Thoracic aorta (tissue), 2 donors: Measurements from ENCODE around the gene PRKCSH. TPM values are rescaled to one million over a fixed set of nuclear protein-coding genes. Genes with fewer than 3 reads are reported as not detected.
"Not testable (repeated sequence)": the region's sequence is repeated elsewhere in the genome, so short reads cannot be mapped to it uniquely, and the experiment has no call there.

ENCODE experiments used
- ATAC-seq: fragments of 150-250 bp; one replicate; pipeline ENCODE4 v1.8.0; 2017; ENCODE audit warnings: low read depth; ENCODE audit not compliant: insufficient number of reproducible peaks, low FRiP score
- DNase-seq: peaks from one replicate; pipeline ENCODE4 v3.0.0-alpha.2; 2020; ENCODE audit warnings: low spot score
- H3K27ac ChIP-seq, 2 donors: fragments of 200-600 bp; sonication (generic); 1 replicate in 1 of 2; 2 replicates in 1 of 2; pipeline ENCODE4 v1.5.1; 2016; ENCODE audit warnings: mild to moderate bottlenecking in 2 of 2, moderate library complexity in 2 of 2
- H3K27me3 ChIP-seq: fragments of 200-600 bp; sonication (generic); replicated peaks from 2 replicates; pipeline ENCODE4 v1.6.0; 2016; ENCODE audit warnings: mild to moderate bottlenecking; ENCODE audit not compliant: insufficient read depth
- H3K36me3 ChIP-seq: fragments of 200-600 bp; sonication (generic); one replicate; pipeline ENCODE4 v1.5.1; 2016
- H3K4me1 ChIP-seq, 2 donors: fragments of 200-600 bp; sonication (generic); 1 replicate in 1 of 2; 2 replicates in 1 of 2; pipeline versions ENCODE4 v1.5.1 to v1.6.0; 2016; ENCODE audit warnings: low read depth in 2 of 2, mild to moderate bottlenecking in 1 of 2; ENCODE audit not compliant: control insufficient read depth in 1 of 2
- H3K4me3 ChIP-seq: fragments of 200-600 bp; sonication (generic); 2 replicates; pipeline ENCODE4 v1.5.1; 2016; ENCODE audit warnings: mild to moderate bottlenecking
- H3K9me3 ChIP-seq: fragments of 200-600 bp; sonication (generic); 2 replicates; pipeline ENCODE4 v1.5.1; 2016
- total RNA-seq, 2 donors: library from RNA; depleted of rRNA; stranded (reverse); fragments of >200 nt; gene quantifications; one replicate each; pipeline versions ENCODE4 v1.1.0 to v1.2.3, GENCODE V29; 2016
- TF ChIP-seq, protein P1 (sequence below): fragments of 200-600 bp; sonication (generic); IDR thresholded peaks from one replicate; pipeline ENCODE4 v1.5.1; 2019; ENCODE audit warnings: antibody characterized with exemption

PRKCSH gene
- total RNA-seq, 2 donors from 2014 or later = 121 to 123 TPM

DNA sequence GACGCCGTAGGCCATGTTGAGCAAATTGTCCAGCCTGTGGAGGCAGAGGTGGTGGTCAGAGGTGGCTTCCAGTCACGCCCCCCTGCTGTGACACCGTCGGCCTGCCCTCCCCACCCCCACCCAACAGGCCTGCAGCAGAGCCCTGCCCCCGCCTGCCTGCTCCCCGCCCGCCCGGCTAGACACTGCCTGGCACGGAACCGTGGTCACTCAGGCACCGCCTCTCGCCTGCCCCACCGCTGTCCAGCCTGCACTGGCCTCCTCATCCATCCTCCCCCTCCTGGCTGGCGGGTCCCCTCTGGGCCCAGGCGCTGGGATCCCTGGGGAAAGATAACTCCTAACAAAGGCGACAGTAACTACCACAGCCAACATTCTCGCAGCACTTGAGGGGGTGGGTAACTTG is 21.7 kb downstream of the PRKCSH start:
- H3K4me3 ChIP-seq = no peak overlapping the region
- DNase-seq (no peak), ATAC-seq (no peak)
- no peak overlapping the region for H3K27ac ChIP-seq
- TF ChIP-seq, protein P1, sequence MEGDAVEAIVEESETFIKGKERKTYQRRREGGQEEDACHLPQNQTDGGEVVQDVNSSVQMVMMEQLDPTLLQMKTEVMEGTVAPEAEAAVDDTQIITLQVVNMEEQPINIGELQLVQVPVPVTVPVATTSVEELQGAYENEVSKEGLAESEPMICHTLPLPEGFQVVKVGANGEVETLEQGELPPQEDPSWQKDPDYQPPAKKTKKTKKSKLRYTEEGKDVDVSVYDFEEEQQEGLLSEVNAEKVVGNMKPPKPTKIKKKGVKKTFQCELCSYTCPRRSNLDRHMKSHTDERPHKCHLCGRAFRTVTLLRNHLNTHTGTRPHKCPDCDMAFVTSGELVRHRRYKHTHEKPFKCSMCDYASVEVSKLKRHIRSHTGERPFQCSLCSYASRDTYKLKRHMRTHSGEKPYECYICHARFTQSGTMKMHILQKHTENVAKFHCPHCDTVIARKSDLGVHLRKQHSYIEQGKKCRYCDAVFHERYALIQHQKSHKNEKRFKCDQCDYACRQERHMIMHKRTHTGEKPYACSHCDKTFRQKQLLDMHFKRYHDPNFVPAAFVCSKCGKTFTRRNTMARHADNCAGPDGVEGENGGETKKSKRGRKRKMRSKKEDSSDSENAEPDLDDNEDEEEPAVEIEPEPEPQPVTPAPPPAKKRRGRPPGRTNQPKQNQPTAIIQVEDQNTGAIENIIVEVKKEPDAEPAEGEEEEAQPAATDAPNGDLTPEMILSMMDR = no peak
- no peaks in the 10 kb centered on the region for H3K27me3 ChIP-seq
- H3K4me1 ChIP-seq = no peaks in the 10 kb centered on the region
- no peaks in the 10 kb centered on the region for H3K36me3 ChIP-seq
- no peaks in the 10 kb centered on the region for H3K9me3 ChIP-seq

DNA sequence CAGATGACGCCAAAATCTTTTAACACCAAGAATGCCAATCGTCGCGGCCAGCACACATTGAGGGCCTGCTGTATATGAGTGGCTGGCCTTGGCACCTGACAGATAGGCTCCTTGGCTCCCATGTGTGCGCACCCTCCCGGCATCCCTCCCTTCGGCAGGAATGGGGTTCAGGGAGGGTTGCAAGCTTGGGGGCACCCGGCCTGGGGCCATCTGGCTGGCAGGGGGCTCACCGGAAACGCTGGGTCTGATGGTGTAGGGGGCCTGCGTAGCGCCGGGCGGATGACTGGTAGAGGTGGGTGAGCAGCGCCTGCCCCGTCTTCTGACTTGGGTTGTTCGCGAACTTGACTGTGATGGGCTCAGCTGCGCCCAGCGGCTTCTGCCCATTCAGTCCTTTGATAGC is 22.4 kb downstream of the PRKCSH start:
- no peak for ATAC-seq
- H3K36me3 ChIP-seq = no peaks in the 10 kb centered on the region
- DNase-seq = no peak
- TF ChIP-seq, protein P1 = no peak
- H3K9me3 ChIP-seq = no peaks in the 10 kb centered on the region
- H3K4me3 ChIP-seq = no peak overlapping the region
- H3K27ac ChIP-seq = no peak overlapping the region
- no peaks in the 10 kb centered on the region for H3K4me1 ChIP-seq
- H3K27me3 ChIP-seq = no peaks in the 10 kb centered on the region

DNA sequence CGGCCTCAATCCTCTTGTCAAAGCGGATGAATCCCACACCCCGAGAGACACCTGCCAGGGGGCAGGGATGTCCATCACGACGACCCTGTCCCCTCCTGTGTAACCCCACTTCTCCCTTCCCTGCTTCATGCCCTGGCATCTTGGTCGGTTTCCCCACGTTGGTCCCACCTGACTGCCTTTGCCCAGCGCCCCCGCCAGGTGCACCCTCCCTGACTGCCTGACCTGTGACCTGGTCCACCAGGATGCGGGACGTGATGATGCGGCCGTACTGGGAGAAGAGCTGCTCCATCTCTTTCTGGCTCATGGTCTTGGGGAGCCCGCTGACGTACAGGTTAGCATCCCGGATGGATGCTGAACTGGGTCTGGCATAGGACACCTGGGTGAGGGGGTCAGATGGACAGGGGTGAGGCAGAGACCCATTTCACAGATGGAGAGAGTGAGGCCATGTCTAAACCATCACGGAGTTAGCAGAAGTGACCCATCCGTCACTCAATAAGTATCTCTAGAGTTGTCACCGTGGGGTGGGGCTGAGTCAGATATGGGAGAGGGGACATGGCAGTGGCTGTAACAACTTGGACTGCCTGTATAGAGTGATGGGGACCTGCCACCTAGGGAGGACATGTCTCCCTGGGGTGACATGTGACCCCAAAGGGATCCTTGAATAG is 22.9 kb downstream of the PRKCSH start:
- H3K27me3 ChIP-seq = no peaks in the 10 kb centered on the region
- H3K27ac ChIP-seq = no peak overlapping the region
- no peaks in the 10 kb centered on the region for H3K9me3 ChIP-seq
- H3K4me1 ChIP-seq = no peaks in the 10 kb centered on the region
- ATAC-seq (no peak), DNase-seq (no peak)
- no peak overlapping the region for H3K4me3 ChIP-seq
- TF ChIP-seq, protein P1 = no peak
- H3K36me3 ChIP-seq = no peaks in the 10 kb centered on the region

DNA sequence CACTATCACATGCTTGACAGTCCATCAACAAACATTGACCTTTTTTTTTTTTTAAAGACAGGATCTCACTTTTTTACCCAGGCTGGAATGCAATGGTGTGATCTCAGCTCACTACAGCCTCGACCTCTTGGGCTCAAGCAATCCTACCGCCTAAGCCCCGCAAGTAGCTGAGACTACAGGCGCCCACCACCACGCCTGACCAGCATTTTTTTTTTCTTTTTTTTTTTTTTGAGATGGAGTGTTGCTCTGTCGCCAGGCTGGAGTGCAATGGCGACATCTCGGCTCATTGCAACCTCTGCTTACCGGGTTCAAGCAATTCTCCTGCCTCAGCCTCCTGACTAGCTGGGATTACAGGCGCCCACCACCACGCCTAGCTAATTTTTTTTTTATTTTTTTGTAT is 23.5 kb downstream of the PRKCSH start:
- H3K4me3 ChIP-seq, H3K27me3 ChIP-seq, H3K27ac ChIP-seq, H3K36me3 ChIP-seq, H3K9me3 ChIP-seq, DNase-seq, H3K4me1 ChIP-seq, ATAC-seq: not testable (repeated sequence)

DNA sequence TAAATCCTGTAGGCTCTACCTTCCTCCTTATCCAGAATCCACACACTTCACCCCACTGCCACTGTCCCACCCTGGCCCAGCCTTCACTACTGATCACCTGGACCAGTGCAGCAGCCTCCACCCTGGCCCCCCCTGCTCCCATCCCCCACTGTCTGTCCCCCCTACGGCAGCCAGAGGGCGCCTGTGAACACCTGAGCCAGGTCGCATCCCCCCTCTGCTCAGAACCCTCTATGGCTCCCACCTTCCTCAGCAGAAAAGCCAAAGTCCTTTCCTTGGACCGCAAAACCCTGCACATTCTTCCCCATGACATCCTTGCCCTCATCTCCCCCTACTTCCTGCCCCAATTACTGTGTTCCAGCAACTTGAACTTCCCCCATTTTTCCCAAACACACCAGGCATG is 24.8 kb downstream of the PRKCSH start:
- DNase-seq (no peak), ATAC-seq (no peak)
- Histone ChIP-seq H3K4me1 (no peaks in the 10 kb centered on the region), H3K36me3 (no peaks in the 10 kb centered on the region), H3K4me3 (no peak overlapping the region), H3K27me3 (no peaks in the 10 kb centered on the region), H3K9me3 (no peaks in the 10 kb centered on the region), H3K27ac (no peak overlapping the region)
- TF ChIP-seq, protein P1 = no peak

DNA sequence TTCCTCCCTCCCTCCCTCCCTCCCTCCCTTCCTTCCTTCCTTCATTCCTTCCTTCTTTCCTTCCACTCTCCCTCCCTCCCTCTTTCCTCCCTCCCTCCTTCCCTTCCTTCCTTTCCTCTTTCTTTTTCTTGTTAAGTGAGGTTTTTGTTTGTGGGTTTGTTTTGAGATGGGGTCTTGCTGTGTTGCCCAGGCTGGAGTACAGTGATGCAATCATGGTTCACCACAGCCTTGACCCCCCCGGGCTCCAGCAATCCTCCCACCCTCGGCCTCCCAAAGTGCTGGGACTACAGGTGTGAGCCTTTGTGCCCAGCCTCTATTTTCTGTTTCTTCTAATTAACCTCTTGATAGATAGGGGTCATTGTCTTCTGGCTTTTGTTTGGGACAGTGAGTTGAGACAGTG is 26.0 kb downstream of the PRKCSH start:
- H3K9me3 ChIP-seq = no peaks in the 10 kb centered on the region
- no peak overlapping the region for H3K27ac ChIP-seq
- ATAC-seq = no peak
- TF ChIP-seq, protein P1 = no peak
- H3K4me1 ChIP-seq = no peaks in the 10 kb centered on the region
- H3K27me3 ChIP-seq = no peaks in the 10 kb centered on the region
- no peaks in the 10 kb centered on the region for H3K36me3 ChIP-seq
- no peak overlapping the region for H3K4me3 ChIP-seq
- no peak for DNase-seq
